OCI-LY1 (cell line): ENCODE data around the gene HTD2.

Experiments
- CTCF ChIP-seq: fragments of 200-600 bp; sonication (generic), shearing (Covaris generic); IDR thresholded peaks from 2 replicates; pipeline ENCODE4 v1.5.1; 2017; ENCODE audit warnings: mild to moderate bottlenecking, antibody characterized with exemption, low read length, moderate library complexity, mixed read lengths
- EZH2 ChIP-seq: fragments of 200-600 bp; sonication (generic), shearing (Covaris generic); IDR thresholded peaks from 2 replicates; pipeline ENCODE4 v1.8.0; 2017; ENCODE audit warnings: borderline replicate concordance, mixed run types, mild to moderate bottlenecking, antibody characterized with exemption, low read length, moderate library complexity, mixed read lengths

- TF ChIP-seq EZH2 (no peak), CTCF (no peak)
Observed at GRCh38 chr3:58351920-58352319, 45.6 kb downstream of the HTD2 start.
